Skeletal muscle cell (primary cell): ENCODE measurements around the gene DMAC1.

Experiments
- DNase-seq: peaks from one replicate; pipeline ENCODE4 v3.0.0-alpha.2; 2010; ENCODE audit warnings: low read depth
- H3K4me3 ChIP-seq: 2 replicates; pipeline ENCODE4 v1.5.1; 2011; ENCODE audit warnings: low read depth, mild to moderate bottlenecking, control low read depth, low read length, moderate library complexity

DMAC1 gene

GRCh38 chr9:7785813-7786212, 13.8 kb downstream of the DMAC1 start:
- DNase-seq = no peak
- no peak overlapping the region for H3K4me3 ChIP-seq

- no peak overlapping the region for H3K4me3 ChIP-seq
- no peak for DNase-seq
Observed at GRCh38 chr9:7784472-7784871, 15.1 kb downstream of the DMAC1 start.

DNA sequence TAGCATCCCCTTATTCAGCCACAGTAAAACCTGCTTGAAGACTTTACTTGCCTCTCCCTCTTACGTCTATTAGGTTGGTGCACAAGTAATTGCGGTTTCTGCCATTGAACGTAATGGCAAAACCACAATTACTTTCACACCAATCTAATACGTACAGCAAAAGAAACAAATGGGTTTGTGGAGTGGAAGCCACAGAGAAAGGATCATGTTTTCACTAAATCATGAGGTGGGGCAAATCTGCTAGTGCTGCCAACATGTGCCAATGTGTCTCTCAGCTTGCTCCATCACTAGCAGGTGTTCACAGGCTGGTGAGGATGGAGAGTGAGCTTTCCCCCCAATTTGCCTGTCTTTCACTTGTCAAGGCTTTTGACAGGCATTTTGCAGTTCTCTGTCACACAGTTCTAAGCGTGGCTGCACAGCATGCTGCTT, 15.9 kb downstream of the DMAC1 start:
- DNase-seq = no peak
- no peak overlapping the region for H3K4me3 ChIP-seq

DNA sequence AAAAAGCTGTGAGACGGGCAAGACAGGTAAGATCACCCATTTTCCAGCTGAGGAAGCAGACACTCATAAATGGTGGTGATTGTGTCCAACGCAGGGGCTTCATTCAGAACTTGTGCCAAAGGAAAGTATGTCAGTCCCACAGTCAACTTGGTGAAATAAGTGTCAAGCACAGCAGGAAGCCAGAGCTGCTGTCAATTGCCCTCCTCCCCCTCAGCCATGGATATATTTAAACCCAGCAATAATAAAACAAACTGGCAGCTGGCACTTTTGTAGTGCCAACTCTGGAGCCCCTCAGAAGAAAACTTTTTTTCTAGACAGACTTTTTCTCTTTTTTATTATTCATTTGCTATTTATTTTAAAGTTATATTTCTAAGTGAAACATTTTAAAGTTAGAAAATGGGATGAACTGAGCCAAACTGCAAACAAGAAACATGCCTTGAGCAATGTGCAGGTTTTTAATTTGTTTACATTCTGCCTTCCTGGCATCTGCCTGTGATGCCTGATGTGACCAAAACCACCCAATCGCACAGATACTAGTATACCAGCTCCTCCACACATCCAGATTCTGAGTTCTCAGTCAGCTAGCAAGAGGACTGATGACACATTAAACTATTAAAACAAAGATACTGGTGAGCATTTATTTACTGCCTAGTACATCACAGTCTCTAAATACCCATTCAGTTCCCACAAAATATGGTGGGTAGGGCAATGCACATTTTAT, 17.0 kb downstream of the DMAC1 start:
- no peak for DNase-seq
- H3K4me3 ChIP-seq = no peak overlapping the region

DNA sequence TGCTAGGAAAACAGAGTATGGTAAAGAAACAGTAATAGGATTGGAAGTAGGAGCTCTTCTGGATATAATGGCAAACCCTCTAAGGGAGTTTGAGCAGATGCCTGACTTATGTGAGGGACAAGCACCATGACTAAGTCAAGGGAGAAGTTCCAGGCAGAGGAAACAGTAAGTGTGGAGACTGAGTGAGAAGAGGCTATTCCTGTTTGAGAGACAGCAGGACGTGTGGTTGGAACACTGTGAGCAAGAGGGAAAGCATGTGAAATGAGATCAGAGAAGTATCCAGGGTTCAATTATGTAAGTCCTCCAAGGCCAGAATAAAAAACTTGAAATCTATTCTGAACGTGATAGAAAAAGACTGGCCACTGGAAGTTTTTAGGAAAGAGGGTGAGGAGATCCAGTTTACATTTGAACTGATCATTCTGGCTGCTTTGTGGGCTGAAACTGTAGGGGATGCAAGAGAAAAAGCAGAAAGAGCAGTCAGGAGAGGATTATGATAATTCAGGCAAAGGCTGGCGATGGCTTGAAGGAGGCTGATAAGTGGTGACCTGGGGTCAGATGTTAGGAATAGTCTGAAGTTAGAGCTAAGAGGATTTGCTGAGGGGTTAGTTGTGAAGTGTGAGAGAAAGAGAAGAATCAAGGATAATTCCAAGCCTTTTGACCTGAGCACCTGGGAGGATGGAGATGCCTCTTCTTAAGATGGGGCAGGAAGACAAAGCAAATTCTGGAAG, 19.2 kb downstream of the DMAC1 start:
- H3K4me3 ChIP-seq = no peak overlapping the region
- peak; percentile 60 for DNase-seq

DNA sequence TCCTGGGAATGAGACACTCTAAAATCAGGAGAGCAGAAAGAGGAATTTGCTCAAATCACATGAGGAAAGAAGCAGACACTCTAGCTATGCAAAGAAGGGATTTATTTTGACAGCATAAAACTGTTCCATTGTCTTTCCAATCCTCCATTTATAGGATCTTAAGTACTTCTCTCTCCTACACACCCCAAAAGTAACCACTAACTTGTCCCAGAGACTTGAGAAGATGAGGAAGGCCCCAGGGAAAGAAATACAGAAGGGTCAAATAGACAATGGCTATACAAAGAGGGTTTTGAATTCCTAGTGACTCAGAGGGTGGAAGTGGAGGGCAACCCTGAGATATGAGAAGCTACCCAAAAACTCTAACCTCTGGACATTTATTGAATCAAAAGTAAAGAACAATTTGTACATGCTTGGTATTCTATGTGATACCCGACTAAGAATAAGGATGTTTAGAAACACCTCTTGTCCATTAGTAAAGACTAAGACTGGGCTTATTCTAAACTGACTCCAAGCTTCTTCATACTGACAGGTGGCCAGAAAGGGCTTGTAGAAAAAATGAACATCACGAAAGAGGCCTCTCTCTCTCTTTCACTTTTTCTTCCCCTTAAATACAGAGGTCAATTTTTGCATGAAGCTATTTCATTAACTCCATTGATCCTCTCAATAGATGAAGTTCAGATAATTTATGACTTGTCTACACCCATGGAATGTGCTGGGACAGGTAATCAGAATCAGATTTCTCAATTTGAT, 20.6 kb downstream of the DMAC1 start:
- no peak overlapping the region for H3K4me3 ChIP-seq
- DNase-seq = no peak

DNA sequence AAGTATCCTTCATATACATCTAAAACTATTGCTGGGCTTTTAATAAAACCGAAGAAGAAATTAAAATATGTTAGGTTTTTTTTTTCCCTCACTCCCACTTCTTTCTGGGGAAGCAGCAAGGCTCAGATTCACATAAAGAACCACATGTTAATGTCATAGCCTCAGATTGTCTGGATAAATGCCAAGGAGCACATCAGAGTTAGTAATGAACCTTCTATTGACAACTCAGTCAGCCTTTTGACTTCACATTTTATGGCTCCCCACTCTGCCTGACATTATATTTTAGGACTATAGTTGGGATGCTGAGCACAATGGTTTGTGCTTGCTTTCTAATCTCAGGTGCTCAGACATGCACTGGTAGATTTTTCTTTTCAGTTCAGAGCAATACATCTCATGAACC, 21.8 kb downstream of the DMAC1 start:
- H3K4me3 ChIP-seq = no peak overlapping the region
- peak; percentile 24 for DNase-seq

GRCh38 chr9:7770111-7770510, 29.5 kb downstream of the DMAC1 start:
- no peak for DNase-seq
- H3K4me3 ChIP-seq = no peak overlapping the region

DNA sequence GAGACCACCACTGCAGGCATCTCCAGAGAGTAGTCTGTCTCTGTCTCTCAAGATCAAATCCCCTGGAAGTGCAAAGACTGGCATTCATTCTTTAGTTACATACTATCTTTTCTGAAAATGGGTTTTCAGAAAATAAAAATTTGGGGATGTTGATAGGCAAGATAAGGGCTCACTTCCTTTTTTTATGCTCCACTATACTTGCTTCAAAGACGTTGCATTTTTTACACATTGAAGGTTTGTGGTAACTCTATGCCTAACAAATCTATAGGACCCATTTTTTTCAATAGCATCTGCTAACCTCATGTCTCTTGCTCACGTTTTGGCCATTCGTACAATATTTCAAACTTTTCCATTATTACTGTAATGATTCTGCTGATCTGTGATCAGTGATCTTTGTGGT, 37.0 kb downstream of the DMAC1 start:
- H3K4me3 ChIP-seq = no peak overlapping the region
- no peak for DNase-seq

DNA sequence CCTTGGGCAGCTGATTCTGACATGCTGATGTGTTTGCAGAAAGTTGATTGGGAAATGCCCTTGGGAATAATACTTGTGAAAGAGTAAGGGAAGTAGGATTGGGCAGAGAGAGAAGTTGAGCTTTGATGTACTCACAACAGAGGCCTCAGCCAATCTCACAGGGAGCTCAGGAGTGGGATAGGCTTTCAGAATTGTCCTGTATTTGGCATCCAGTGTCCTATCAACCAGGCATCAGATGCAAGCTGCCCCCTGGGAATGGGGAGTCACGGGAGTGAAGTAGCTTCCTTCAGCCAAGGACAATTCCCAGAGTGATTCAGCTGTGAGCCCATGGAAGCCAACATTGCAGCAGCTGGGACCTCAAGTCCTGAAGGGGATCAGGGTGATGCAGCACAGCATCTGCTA, 39.6 kb downstream of the DMAC1 start:
- peak; percentile 74 for DNase-seq
- no peak overlapping the region for H3K4me3 ChIP-seq

DNA sequence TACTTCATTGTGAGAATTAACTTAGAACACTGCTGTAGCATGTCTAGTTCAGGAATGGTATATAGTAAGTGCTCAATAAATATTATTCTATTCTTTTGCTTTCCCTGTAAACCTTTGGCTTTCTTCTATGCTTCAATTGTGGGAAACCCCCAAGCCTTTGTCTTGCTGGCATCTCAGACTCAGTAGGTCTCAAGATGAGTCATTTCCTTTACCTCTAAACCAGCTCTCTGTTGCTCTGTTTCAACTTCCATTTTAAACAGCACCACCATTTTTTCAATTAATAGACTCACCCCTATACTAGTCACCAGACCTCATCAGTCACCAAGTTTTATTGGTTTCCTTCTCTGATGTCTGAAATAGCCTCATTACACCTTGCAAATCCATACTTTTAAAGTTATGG, 43.5 kb downstream of the DMAC1 start:
- DNase-seq = no peak

GRCh38 chr9:7752481-7752880, 47.1 kb downstream of the DMAC1 start:
- DNase-seq = no peak
- no peak overlapping the region for H3K4me3 ChIP-seq

More for the DNA sequence above, 43.5 kb downstream of the DMAC1 start:
- no peak overlapping the region for H3K4me3 ChIP-seq
